Neuronal stem cell (in vitro differentiated cells): ENCODE data around the gene OR52H1.

ENCODE experiments used
- DNase-seq: peaks from one replicate; pipeline ENCODE4 v3.0.0-alpha.2; 2013; ENCODE audit warnings: low spot score
- H2AFZ ChIP-seq: one replicate; pipeline ENCODE4 v1.6.1; 2013; ENCODE audit warnings: mild to moderate bottlenecking, low read length, inconsistent platforms
- H2AK5ac ChIP-seq: 2 replicates; pipeline ENCODE4 v1.6.1; 2013; ENCODE audit warnings: low read depth, mild to moderate bottlenecking, inconsistent platforms, low read length, moderate library complexity, mixed read lengths
- H2BK120ac ChIP-seq: 2 replicates; pipeline ENCODE4 v1.6.1; 2013; ENCODE audit warnings: low read depth, mild to moderate bottlenecking, inconsistent platforms, low read length, moderate library complexity, mixed read lengths
- H2BK12ac ChIP-seq: one replicate; pipeline ENCODE4 v1.6.1; 2013; ENCODE audit warnings: low read length, inconsistent platforms
- H2BK15ac ChIP-seq: 2 replicates; pipeline ENCODE4 v1.6.1; 2013; ENCODE audit warnings: mild to moderate bottlenecking, low read length, inconsistent platforms, mixed read lengths
- H2BK5ac ChIP-seq: one replicate; pipeline ENCODE4 v1.6.1; 2013; ENCODE audit warnings: inconsistent platforms, mild to moderate bottlenecking, low read length, moderate library complexity
- H3K14ac ChIP-seq: one replicate; pipeline ENCODE4 v1.6.1; 2013; ENCODE audit warnings: low read length, inconsistent platforms
- H3K18ac ChIP-seq: 2 replicates; pipeline ENCODE4 v1.6.1; 2013; ENCODE audit warnings: low read length, inconsistent platforms
- H3K23ac ChIP-seq: 2 replicates; pipeline ENCODE4 v1.6.1; 2013; ENCODE audit warnings: low read depth, mild to moderate bottlenecking, mixed read lengths, low read length, inconsistent platforms; ENCODE audit not compliant: poor library complexity
- H3K27ac ChIP-seq: replicated peaks from 3 replicates; pipeline ENCODE4 v1.5.1; 2013; ENCODE audit warnings: low read length, inconsistent platforms
- H3K27me3 ChIP-seq, 3 experiments: 2 replicates each; pipeline ENCODE4 v1.6.1; 2013; ENCODE audit warnings: low read length in 3 of 3, mild to moderate bottlenecking in 2 of 3, inconsistent platforms in 1 of 3, low read depth in 1 of 3, mixed read lengths in 1 of 3, moderate library complexity in 1 of 3; ENCODE audit not compliant: control insufficient read depth in 3 of 3, insufficient read depth in 3 of 3
- H3K36me3 ChIP-seq, 2 donors: replicated peaks in 1 of 2; 2 replicates each; pipeline ENCODE4 v1.6.1; 2013; ENCODE audit warnings: low read length in 2 of 2; ENCODE audit not compliant: control insufficient read depth in 2 of 2, insufficient read depth in 2 of 2
- H3K4ac ChIP-seq: 2 replicates; pipeline ENCODE4 v1.6.1; 2013; ENCODE audit warnings: inconsistent platforms, mild to moderate bottlenecking, low read length, moderate library complexity
- H3K4me1 ChIP-seq, 2 donors: 1 replicate in 1 of 2; 2 replicates in 1 of 2; pipeline ENCODE4 v1.6.1; 2013; ENCODE audit warnings: low read length in 2 of 2, low read depth in 1 of 2; ENCODE audit not compliant: control insufficient read depth in 2 of 2, insufficient read depth in 1 of 2
- H3K4me2 ChIP-seq: one replicate; pipeline ENCODE4 v1.6.1; 2013; ENCODE audit warnings: mild to moderate bottlenecking, low read length, inconsistent platforms; ENCODE audit not compliant: insufficient read depth, poor library complexity, severe bottlenecking
- H3K4me3 ChIP-seq, 2 donors: 2 replicates each; pipeline ENCODE4 v1.5.1; 2013; ENCODE audit warnings: low read length in 2 of 2, mild to moderate bottlenecking in 2 of 2, inconsistent platforms in 1 of 2, moderate library complexity in 1 of 2
- H3K79me1 ChIP-seq: one replicate; pipeline ENCODE4 v1.6.1; 2013; ENCODE audit warnings: low read depth, mild to moderate bottlenecking, inconsistent platforms, low read length, moderate library complexity
- H3K9ac ChIP-seq: one replicate; pipeline ENCODE4 v1.6.1; 2013; ENCODE audit warnings: mild to moderate bottlenecking, low read depth, low read length, inconsistent platforms; ENCODE audit not compliant: poor library complexity
- H3K9me3 ChIP-seq, 2 donors: replicated peaks in 1 of 2; 2 replicates each; pipeline versions ENCODE3 to v1.6.1; 2013; ENCODE audit warnings: low read length in 2 of 2, mild to moderate bottlenecking in 2 of 2, inconsistent platforms in 1 of 2, low read depth in 1 of 2, mixed read lengths in 1 of 2, moderate library complexity in 1 of 2; ENCODE audit not compliant: control insufficient read depth in 2 of 2, insufficient read depth in 1 of 2
- H4K8ac ChIP-seq: one replicate; pipeline ENCODE4 v1.6.1; 2013; ENCODE audit warnings: low read depth, mild to moderate bottlenecking, inconsistent platforms, low read length, moderate library complexity
- H4K91ac ChIP-seq: one replicate; pipeline ENCODE4 v1.6.1; 2013; ENCODE audit warnings: low read length, low read depth, mild to moderate bottlenecking, inconsistent platforms; ENCODE audit not compliant: poor library complexity
- WGBS, 2 donors: extraction: QIAGEN DNeasy Blood & Tissue Kit; methylation state at CpG; one replicate each; pipeline ENCODE4 v1.1.7; 2013; ENCODE audit warnings: missing lambda C conversion rate in 2 of 2, mixed read lengths in 1 of 2; ENCODE audit not compliant: insufficient read length in 2 of 2, insufficient replicate concordance in 1 of 2; ENCODE audit errors: extremely low coverage in 2 of 2; 5-methylcytosine and 5-hydroxymethylcytosine counted together

OR52H1 gene

GRCh38 chr11:5521540-5521939 lies 26.8 kb downstream of the OR52H1 start:
- Histone ChIP-seq H3K23ac (no peak overlapping the region), H2BK5ac (no peak overlapping the region), H4K8ac (no peak overlapping the region), H2AFZ (no peak overlapping the region), H3K4ac (no peak overlapping the region), H3K27me3 (no peaks in the 10 kb centered on the region), H3K36me3 (no peaks in the 10 kb centered on the region), H2BK120ac (no peak overlapping the region), H2AK5ac (no peak overlapping the region), H2BK12ac (no peak overlapping the region), H2BK15ac (no peak overlapping the region), H3K9me3 (no peaks in the 10 kb centered on the region), H4K91ac (no peak overlapping the region), H3K79me1 (no peaks in the 10 kb centered on the region), H3K9ac (no peak overlapping the region), H3K14ac (no peak overlapping the region), H3K18ac (no peak overlapping the region), H3K4me1 (no peaks in the 10 kb centered on the region), H3K4me2 (no peak overlapping the region), H3K27ac (no peak overlapping the region), H3K4me3 (no peak overlapping the region)
- no CpG with 5 or more reads among the region's 4 CpGs for WGBS, 2 donors
- DNase-seq, result no peak

- Histone ChIP-seq H3K14ac (no peak within 1 kb of the TSS), H3K4me2 (no peak within 1 kb of the TSS), H2BK5ac (no peak within 1 kb of the TSS), H2AK5ac (no peak within 1 kb of the TSS), H3K9ac (no peak within 1 kb of the TSS), H4K91ac (no peak within 1 kb of the TSS), H2BK15ac (no peak within 1 kb of the TSS), H3K4ac (no peak within 1 kb of the TSS), H4K8ac (no peak within 1 kb of the TSS), H3K27ac (no peak within 1 kb of the TSS), H3K79me1 (no peaks in the 10 kb centered on the region), H3K9me3 (no peaks in the 10 kb centered on the region), H3K4me3 (no peak within 1 kb of the TSS), H2BK12ac (no peak within 1 kb of the TSS), H3K27me3 (no peaks in the 10 kb centered on the region), H3K18ac (no peak within 1 kb of the TSS), H3K36me3 (no peaks in the 10 kb centered on the region), H2AFZ (no peak within 1 kb of the TSS), H3K4me1 (no peaks in the 10 kb centered on the region), H2BK120ac (no peak within 1 kb of the TSS), H3K23ac (no peak within 1 kb of the TSS)
- WGBS, 2 donors, result no CpG with 5 or more reads among the region's 2 CpGs
- DNase-seq, result no peak
Measured at GRCh38 chr11:5516599-5516998, 31.7 kb downstream of the OR52H1 start, which contains the start of gene UBQLNL. Gene UBQLNL, minus strand, starts transcription at chr11:5516699. Its CDS starts 258 bp downstream, at chr11:5516441.

- no peak overlapping the region for H4K8ac ChIP-seq
- H3K9ac ChIP-seq, result no peak overlapping the region
- no peak overlapping the region for H2BK12ac ChIP-seq
- no peaks in the 10 kb centered on the region for H3K9me3 ChIP-seq
- no peak overlapping the region for H3K4ac ChIP-seq
- no peaks in the 10 kb centered on the region for H3K4me1 ChIP-seq
- no peak for DNase-seq
- no peak overlapping the region for H3K27ac ChIP-seq
- H2AFZ ChIP-seq, result no peak overlapping the region
- H3K36me3 ChIP-seq, result no peaks in the 10 kb centered on the region
- H2BK15ac ChIP-seq, result no peak overlapping the region
- H3K79me1 ChIP-seq, result no peaks in the 10 kb centered on the region
- no peaks in the 10 kb centered on the region for H3K27me3 ChIP-seq
- no peak overlapping the region for H2BK120ac ChIP-seq
- no peak overlapping the region for H4K91ac ChIP-seq
- H3K4me3 ChIP-seq, result no peak overlapping the region
- H3K14ac ChIP-seq, result no peak overlapping the region
- H3K23ac ChIP-seq, result no peak overlapping the region
- no peak overlapping the region for H2AK5ac ChIP-seq
- no peak overlapping the region for H3K18ac ChIP-seq
- H3K4me2 ChIP-seq, result no peak overlapping the region
- H2BK5ac ChIP-seq, result no peak overlapping the region
Measured at GRCh38 chr11:5514841-5515240, 33.5 kb downstream of the OR52H1 start.

GRCh38 chr11:5509803-5510202 lies 38.5 kb downstream of the OR52H1 start, which contains the start of gene UBQLN3:
Gene UBQLN3, minus strand, starts transcription at chr11:5509957. Its CDS starts 399 bp downstream, at chr11:5509558.
- no peak within 1 kb of the TSS for H2AK5ac ChIP-seq
- no peak within 1 kb of the TSS for H3K27ac ChIP-seq
- H2BK12ac ChIP-seq, result no peak within 1 kb of the TSS
- H3K18ac ChIP-seq, result no peak within 1 kb of the TSS
- H3K79me1 ChIP-seq, result no peaks in the 10 kb centered on the region
- H2BK5ac ChIP-seq, result no peak within 1 kb of the TSS
- no peak within 1 kb of the TSS for H3K4me3 ChIP-seq
- no peaks in the 10 kb centered on the region for H3K9me3 ChIP-seq
- H3K27me3 ChIP-seq, result no peaks in the 10 kb centered on the region
- no CpG with 5 or more reads among the region's 4 CpGs for WGBS, 2 donors
- no peaks in the 10 kb centered on the region for H3K36me3 ChIP-seq
- no peak within 1 kb of the TSS for H4K8ac ChIP-seq
- no peaks in the 10 kb centered on the region for H3K4me1 ChIP-seq
- no peak within 1 kb of the TSS for H2AFZ ChIP-seq
- H4K91ac ChIP-seq, result no peak within 1 kb of the TSS
- no peak within 1 kb of the TSS for H3K14ac ChIP-seq
- H2BK15ac ChIP-seq, result no peak within 1 kb of the TSS
- no peak within 1 kb of the TSS for H3K23ac ChIP-seq
- no peak within 1 kb of the TSS for H3K9ac ChIP-seq
- H3K4ac ChIP-seq, result no peak within 1 kb of the TSS
- no peak within 1 kb of the TSS for H2BK120ac ChIP-seq
- DNase-seq, result no peak
- no peak within 1 kb of the TSS for H3K4me2 ChIP-seq
